ENCODE measurements around the gene ITGB8.

DNA sequence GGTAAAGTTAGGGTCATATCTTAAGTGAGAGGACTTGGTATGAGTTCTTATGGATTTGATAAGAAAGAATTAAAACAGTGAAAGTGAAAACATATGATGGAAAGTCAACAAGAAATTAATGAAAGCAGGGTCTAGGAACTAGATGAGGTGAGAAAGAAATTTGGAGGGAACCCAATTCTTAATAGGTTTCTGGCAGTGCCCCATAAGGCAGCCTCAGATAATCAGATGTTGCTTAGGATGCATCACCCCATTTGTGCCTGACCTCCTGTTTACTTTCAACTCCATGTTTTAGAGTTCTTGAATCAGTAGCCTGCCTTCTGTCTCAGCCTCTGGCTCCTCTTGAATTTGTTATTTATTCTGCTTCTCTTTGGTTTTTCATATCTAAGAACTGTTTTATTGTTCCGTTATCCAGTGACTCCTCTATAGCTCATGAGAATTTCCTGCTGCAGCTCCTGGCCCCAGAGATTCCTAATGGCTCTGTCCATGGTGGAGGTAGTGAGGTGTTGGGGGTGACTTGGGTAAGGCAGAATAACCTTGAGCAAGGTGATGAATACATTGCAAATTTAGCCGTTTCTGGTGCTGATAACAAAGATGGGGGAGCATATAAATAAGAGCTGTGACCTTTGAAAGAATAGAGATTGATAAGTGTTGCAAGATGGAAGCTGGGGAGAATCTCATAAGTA is 17.6 kb downstream of the ITGB8 start:
- TF ChIP-seq, protein P1, sequence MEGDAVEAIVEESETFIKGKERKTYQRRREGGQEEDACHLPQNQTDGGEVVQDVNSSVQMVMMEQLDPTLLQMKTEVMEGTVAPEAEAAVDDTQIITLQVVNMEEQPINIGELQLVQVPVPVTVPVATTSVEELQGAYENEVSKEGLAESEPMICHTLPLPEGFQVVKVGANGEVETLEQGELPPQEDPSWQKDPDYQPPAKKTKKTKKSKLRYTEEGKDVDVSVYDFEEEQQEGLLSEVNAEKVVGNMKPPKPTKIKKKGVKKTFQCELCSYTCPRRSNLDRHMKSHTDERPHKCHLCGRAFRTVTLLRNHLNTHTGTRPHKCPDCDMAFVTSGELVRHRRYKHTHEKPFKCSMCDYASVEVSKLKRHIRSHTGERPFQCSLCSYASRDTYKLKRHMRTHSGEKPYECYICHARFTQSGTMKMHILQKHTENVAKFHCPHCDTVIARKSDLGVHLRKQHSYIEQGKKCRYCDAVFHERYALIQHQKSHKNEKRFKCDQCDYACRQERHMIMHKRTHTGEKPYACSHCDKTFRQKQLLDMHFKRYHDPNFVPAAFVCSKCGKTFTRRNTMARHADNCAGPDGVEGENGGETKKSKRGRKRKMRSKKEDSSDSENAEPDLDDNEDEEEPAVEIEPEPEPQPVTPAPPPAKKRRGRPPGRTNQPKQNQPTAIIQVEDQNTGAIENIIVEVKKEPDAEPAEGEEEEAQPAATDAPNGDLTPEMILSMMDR (conservative IDR thresholded peaks at IDR 0.05) = no peak
- TF ChIP-seq ZFX (IDR thresholded peaks at IDR 0.05) = no peak

All from C4-2B (cell line).